Measurements from ENCODE around the gene SPNS2. TPM values are rescaled to one million over a fixed set of nuclear protein-coding genes. Genes with fewer than 3 reads are reported as not detected.

The SPNS2 gene
- total RNA-seq, 1 experiment from 2014 or later = 1.9 TPM

GRCh38 chr17:4527134-4527533 is 28.5 kb downstream of the SPNS2 start:
- no peaks in the 10 kb centered on the region for H3K9me3 ChIP-seq (ENCODE audit: control insufficient read depth, insufficient read depth, low read depth, low read length)

GRCh38 chr17:4527566-4528125 is 29.0 kb downstream of the SPNS2 start:
- Histone ChIP-seq H3K9me3 (ENCODE audit: control insufficient read depth, insufficient read depth, low read depth, low read length) (no peaks in the 10 kb centered on the region), H3K4me3 (ENCODE audit: low read depth in 2 of 2, low read length in 2 of 2) (no peak overlapping the region), H3K27ac (ENCODE audit: low read length) (no peak overlapping the region), H3K27me3 (ENCODE audit: control insufficient read depth, insufficient read depth, low read length) (no peaks in the 10 kb centered on the region), H3K36me3 (ENCODE audit: control insufficient read depth, insufficient read depth, low read length) (no peaks in the 10 kb centered on the region), H3K4me1 (ENCODE audit: control insufficient read depth, insufficient read depth, low read length) (no peaks in the 10 kb centered on the region)
- CTCF ChIA-PET = no interaction called here
- DNase-seq (ENCODE audit: low read depth, low spot score) (no peak), ATAC-seq (no peak)
- no TSS peak for BruUV-seq (replicated peaks)
- POLR2A ChIA-PET = no interaction called here
- TF ChIP-seq CTCF (IDR thresholded peaks at IDR 0.05) (no peak), TCF7L2 (IDR thresholded peaks at IDR 0.05; ENCODE audit: low read depth, low read length) (no peak), SIN3A (IDR thresholded peaks at IDR 0.05; ENCODE audit: borderline replicate concordance, insufficient read depth, low read depth, low read length) (no peak), POLR2AphosphoS5 (IDR thresholded peaks at IDR 0.05; ENCODE audit: low read depth, low read length) (no peak), REST (IDR thresholded peaks at IDR 0.05; ENCODE audit: insufficient read depth in 1 of 2, low read depth in 2 of 2, low read length in 1 of 2) (no peak)
- intact Hi-C loops (cut with micrococcal nuclease; ENCODE audit: unreplicated experiment) = no loop called here
- in situ Hi-C loops (cut with HindIII; ENCODE audit: low pct_unique_long_range_greater_than_20kb, low sequenced_read_pairs) = no loop called here

More at GRCh38 chr17:4527134-4527533, 28.5 kb downstream of the SPNS2 start:
- ATAC-seq (no peak), DNase-seq (ENCODE audit: low read depth, low spot score) (no peak)
- no peak overlapping the region for H3K4me3 ChIP-seq (ENCODE audit: low read depth in 2 of 2, low read length in 2 of 2)
- ChIA-PET CTCF (no interaction called here), POLR2A (no interaction called here)
- in situ Hi-C loops (cut with HindIII; ENCODE audit: low pct_unique_long_range_greater_than_20kb, low sequenced_read_pairs) = no loop called here
- intact Hi-C loops (cut with micrococcal nuclease; ENCODE audit: unreplicated experiment) = no loop called here
- no TSS peak for BruUV-seq (replicated peaks)
- H3K36me3 ChIP-seq (ENCODE audit: control insufficient read depth, insufficient read depth, low read length) = no peaks in the 10 kb centered on the region
- no peak overlapping the region for H3K27ac ChIP-seq (ENCODE audit: low read length)
- H3K27me3 ChIP-seq (ENCODE audit: control insufficient read depth, insufficient read depth, low read length) = no peaks in the 10 kb centered on the region
- no peaks in the 10 kb centered on the region for H3K4me1 ChIP-seq (ENCODE audit: control insufficient read depth, insufficient read depth, low read length)
- TF ChIP-seq CTCF (IDR thresholded peaks at IDR 0.05) = no peak

Measured in Panc1 (cell line).